H9 (cell line): ENCODE data around the gene LRRC73. TPM values are rescaled to one million over a fixed set of nuclear protein-coding genes. Genes with fewer than 3 reads are reported as not detected.
A peak's percentile ranks its signal among the peaks of the same experiment; 100 is the strongest.

Source experiments
- DNase-seq: peaks from one replicate; pipeline ENCODE4 v3.0.0-alpha.2; 2017
- H2AFZ ChIP-seq: one replicate; pipeline ENCODE4 v1.6.1; 2013; ENCODE audit warnings: mild to moderate bottlenecking, low read length, control low read depth, moderate library complexity
- H2AK5ac ChIP-seq: 2 replicates; pipeline ENCODE4 v1.6.1; 2013; ENCODE audit warnings: low read length, control low read depth, mixed read lengths; ENCODE audit not compliant: insufficient read length
- H2BK120ac ChIP-seq: one replicate; pipeline ENCODE4 v1.6.1; 2013; ENCODE audit warnings: low read depth, mild to moderate bottlenecking, low read length, control low read depth, inconsistent platforms; ENCODE audit not compliant: poor library complexity, severe bottlenecking
- H2BK12ac ChIP-seq: 2 replicates; pipeline ENCODE4 v1.6.1; 2013; ENCODE audit warnings: low read length, control low read depth, mixed read lengths, low read depth; ENCODE audit not compliant: insufficient read length
- H2BK15ac ChIP-seq: 2 replicates; pipeline ENCODE4 v1.6.1; 2013; ENCODE audit warnings: low read depth, low read length, control low read depth
- H2BK20ac ChIP-seq: one replicate; pipeline ENCODE4 v1.6.1; 2013; ENCODE audit warnings: low read depth, mild to moderate bottlenecking, low read length, control low read depth, inconsistent platforms; ENCODE audit not compliant: poor library complexity, severe bottlenecking
- H2BK5ac ChIP-seq: 2 replicates; pipeline ENCODE4 v1.6.1; 2013; ENCODE audit warnings: low read length, control low read depth, mixed read lengths; ENCODE audit not compliant: insufficient read length
- H3K14ac ChIP-seq: 2 replicates; pipeline ENCODE4 v1.6.1; 2013; ENCODE audit warnings: low read length, control low read depth; ENCODE audit not compliant: insufficient read depth
- H3K18ac ChIP-seq: 2 replicates; pipeline ENCODE4 v1.6.1; 2013; ENCODE audit warnings: low read depth, mild to moderate bottlenecking, mixed read lengths, low read length, control low read depth; ENCODE audit not compliant: insufficient read length
- H3K23ac ChIP-seq: 2 replicates; pipeline ENCODE4 v1.6.1; 2013; ENCODE audit warnings: low read length, control low read depth, mixed read lengths, low read depth; ENCODE audit not compliant: insufficient read length
- H3K23me2 ChIP-seq: 2 replicates; pipeline ENCODE4 v1.6.1; 2013; ENCODE audit warnings: low read depth, mild to moderate bottlenecking, mixed read lengths, low read length, control low read depth; ENCODE audit not compliant: insufficient read length, poor library complexity, severe bottlenecking
- H3K27ac ChIP-seq: 2 replicates; pipeline ENCODE4 v1.5.1; 2013; ENCODE audit warnings: low read length, control low read depth, mixed read lengths, low read depth; ENCODE audit not compliant: insufficient read length
- H3K27me3 ChIP-seq: 2 replicates; pipeline ENCODE4 v1.6.1; 2013; ENCODE audit warnings: low read length, control low read depth, inconsistent platforms; ENCODE audit not compliant: insufficient read depth
- H3K4ac ChIP-seq: 2 replicates; pipeline ENCODE4 v1.6.1; 2013; ENCODE audit warnings: low read depth, mild to moderate bottlenecking, control low read depth, inconsistent platforms, low read length, moderate library complexity
- H3K4me1 ChIP-seq: 2 replicates; pipeline ENCODE4 v1.6.1; 2013; ENCODE audit warnings: low read length, control low read depth, inconsistent platforms; ENCODE audit not compliant: insufficient read depth
- H3K4me2 ChIP-seq: 2 replicates; pipeline ENCODE4 v1.6.1; 2013; ENCODE audit warnings: low read length, control low read depth, mixed read lengths; ENCODE audit not compliant: insufficient read length, insufficient read depth
- H3K56ac ChIP-seq: 2 replicates; pipeline ENCODE4 v1.6.1; 2013; ENCODE audit warnings: low read depth, mild to moderate bottlenecking, mixed read lengths, low read length, control low read depth; ENCODE audit not compliant: insufficient read length
- H3K79me1 ChIP-seq: 2 replicates; pipeline ENCODE4 v1.6.1; 2013; ENCODE audit warnings: low read depth, mild to moderate bottlenecking, moderate library complexity, low read length, control low read depth, inconsistent platforms; ENCODE audit not compliant: insufficient read depth, poor library complexity, severe bottlenecking
- H3K79me2 ChIP-seq: 2 replicates; pipeline ENCODE4 v1.6.1; 2013; ENCODE audit warnings: low read length, control low read depth, inconsistent platforms; ENCODE audit not compliant: insufficient read depth
- H3K9ac ChIP-seq: 2 replicates; pipeline ENCODE4 v1.6.1; 2013; ENCODE audit warnings: low read length, control low read depth, mixed read lengths; ENCODE audit not compliant: insufficient read length; ENCODE audit errors: extremely low read depth
- H3K9me3 ChIP-seq: one replicate; pipeline ENCODE4 v1.6.1; 2013; ENCODE audit warnings: low read depth, low read length, inconsistent platforms; ENCODE audit not compliant: control insufficient read depth
- H3T11ph ChIP-seq: one replicate; pipeline ENCODE4 v1.6.1; 2013; ENCODE audit warnings: mild to moderate bottlenecking, low read length, control low read depth, inconsistent platforms
- H4K20me1 ChIP-seq: one replicate; pipeline ENCODE4 v1.6.1; 2013; ENCODE audit not compliant: control insufficient read depth, insufficient read length, insufficient read depth
- H4K5ac ChIP-seq: 2 replicates; pipeline ENCODE4 v1.6.1; 2013; ENCODE audit warnings: low read depth, mild to moderate bottlenecking, mixed read lengths, low read length, control low read depth; ENCODE audit not compliant: insufficient read length
- H4K8ac ChIP-seq: replicated peaks from 2 replicates; pipeline ENCODE4 v1.6.1; 2013; ENCODE audit warnings: low read length, control low read depth, mixed read lengths, low read depth; ENCODE audit not compliant: insufficient read length
- H4K91ac ChIP-seq: 2 replicates; pipeline ENCODE4 v1.6.1; 2013; ENCODE audit warnings: low read depth, mild to moderate bottlenecking, moderate library complexity, mixed read lengths, low read length, control low read depth; ENCODE audit not compliant: insufficient read length
- H3K27ac Mint-ChIP-seq, 3 experiments: 2 replicates in 2 of 3; 3 replicates in 1 of 3; pipeline ENCODE4 v1.8.0; 2020 to 2021; ENCODE audit warnings: mixed read lengths in 3 of 3, mild to moderate bottlenecking in 1 of 3, moderate library complexity in 1 of 3
- H3K27me3 Mint-ChIP-seq: 2 replicates; pipeline ENCODE4 v1.8.0; 2021; ENCODE audit warnings: low read depth, mild to moderate bottlenecking, moderate library complexity, mixed read lengths
- H3K36me3 Mint-ChIP-seq, 3 experiments: 2 replicates in 2 of 3; 3 replicates in 1 of 3; pipeline ENCODE4 v1.8.0; 2020 to 2021; ENCODE audit warnings: low read depth in 3 of 3, mixed read lengths in 3 of 3; ENCODE audit not compliant: insufficient read depth in 1 of 3
- H3K4me1 Mint-ChIP-seq, 2 experiments: 2 replicates each; pipeline ENCODE4 v1.8.0; 2020; ENCODE audit warnings: mixed read lengths in 2 of 2
- H3K4me3 Mint-ChIP-seq, 2 experiments: 2 replicates in 1 of 2; 3 replicates in 1 of 2; pipeline ENCODE4 v1.8.0; 2020 to 2021; ENCODE audit warnings: mild to moderate bottlenecking in 2 of 2, mixed read lengths in 2 of 2, moderate library complexity in 1 of 2
- H3K9me3 Mint-ChIP-seq, 2 experiments: 2 replicates in 1 of 2; 3 replicates in 1 of 2; pipeline ENCODE4 v1.8.0; 2020; ENCODE audit warnings: mild to moderate bottlenecking in 2 of 2, mixed read lengths in 2 of 2, moderate library complexity in 1 of 2
- CTCF ChIP-seq: fragments of 200-600 bp; sonication (generic); conservative IDR thresholded peaks from 3 replicates; pipeline ENCODE4 v1.8.0; 2021; ENCODE audit warnings: antibody characterized with exemption, mild to moderate bottlenecking
- WGBS: extraction: QIAGEN DNeasy Blood & Tissue Kit; methylation state at CpG from one replicate; pipeline ENCODE4 v1.1.7; 2013; ENCODE audit warnings: missing lambda C conversion rate, low lambda C conversion rate, mixed read lengths; ENCODE audit not compliant: insufficient read length; ENCODE audit errors: extremely low coverage; 5-methylcytosine and 5-hydroxymethylcytosine counted together
- total RNA-seq: library from RNA; stranded (reverse); gene quantifications from 2 replicates; pipeline ENCODE4 v1.2.1, GENCODE V29; 2021

The LRRC73 gene
- total RNA-seq, 1 experiment from 2014 or later: 0.55 TPM

GRCh38 chr6:43504756-43505593 lies 5.2 kb downstream of the LRRC73 start:
- H2BK20ac ChIP-seq: no peak overlapping the region
- no peak for DNase-seq
- TF ChIP-seq CTCF: no peak

More at GRCh38 chr6:43504756-43505593, 5.2 kb downstream of the LRRC73 start:
- Mint-ChIP-seq H3K27ac (no peak overlapping the region), H3K9me3 (peaks cover 2 to 3% of the 10 kb centered on the region in 2 experiments; a peak in 3 of 5 replicates), H3K36me3 (peaks cover 23 to 57% (median 44%) of the 10 kb centered on the region in 3 experiments), H3K4me3 (peak overlapping the region in 1 of 2 experiments; percentile 17; a peak in 1 of 5 replicates), H3K27me3 (peaks cover 27% of the 10 kb centered on the region), H3K4me1 (peaks cover 7 to 11% of the 10 kb centered on the region in 2 experiments)
- no peak overlapping the region for H2AFZ ChIP-seq
- no peak overlapping the region for H2BK120ac ChIP-seq
- no CpG with 5 or more reads among the region's 26 CpGs for WGBS
- no peak overlapping the region for H3K27ac ChIP-seq
- H3K4me1 ChIP-seq: no peaks in the 10 kb centered on the region
- no peak overlapping the region for H3K14ac ChIP-seq
- H3K23me2 ChIP-seq: no peaks in the 10 kb centered on the region
- H3K4ac ChIP-seq: no peak overlapping the region
- H2BK5ac ChIP-seq: no peak overlapping the region
- no peak overlapping the region for H3K9ac ChIP-seq
- no peak overlapping the region for H4K8ac ChIP-seq
- H2BK15ac ChIP-seq: no peak overlapping the region
- H3K79me2 ChIP-seq: no peaks in the 10 kb centered on the region
- no peak overlapping the region for H4K91ac ChIP-seq
- H2AK5ac ChIP-seq: no peak overlapping the region
- H2BK12ac ChIP-seq: no peak overlapping the region
- H3T11ph ChIP-seq: no peak overlapping the region
- H3K23ac ChIP-seq: no peak overlapping the region
- no peaks in the 10 kb centered on the region for H3K9me3 ChIP-seq
- peaks cover 8% of the 10 kb centered on the region; the same call in 1 of the 2 replicates for H3K27me3 ChIP-seq
- H3K56ac ChIP-seq: no peak overlapping the region
- no peak overlapping the region for H3K4me2 ChIP-seq
- no peaks in the 10 kb centered on the region for H4K20me1 ChIP-seq
- H3K79me1 ChIP-seq: no peaks in the 10 kb centered on the region
- no peak overlapping the region for H3K18ac ChIP-seq
- no peak overlapping the region for H4K5ac ChIP-seq
